Superior temporal gyrus (tissue), 1 donor: Measurements from ENCODE around the gene GEMIN4.

ENCODE experiments used
- DNase-seq: peaks from one replicate; pipeline ENCODE4 v3.0.0-alpha.2; 2016; ENCODE audit errors: extremely low spot score

The GEMIN4 gene

GRCh38 chr17:742147-742793 lies 9.8 kb downstream of the GEMIN4 start:
- DNase-seq = no peak

- DNase-seq = no peak
Observed at GRCh38 chr17:740240-741017, 11.6 kb downstream of the GEMIN4 start.

- no peak for DNase-seq
Observed at GRCh38 chr17:737561-738113, 14.4 kb downstream of the GEMIN4 start.

- DNase-seq = no peak
Observed at GRCh38 chr17:733743-734142, 18.3 kb downstream of the GEMIN4 start.

- peak; percentile 33 for DNase-seq
Observed at GRCh38 chr17:732902-733720, 19.0 kb downstream of the GEMIN4 start.

GRCh38 chr17:732067-732901 lies 19.8 kb downstream of the GEMIN4 start, which contains the start of gene TLCD3A:
Gene TLCD3A, plus strand, starts transcription at chr17:732596. Its CDS starts 52 bp downstream, at chr17:732648.
- DNase-seq = no peak

GRCh38 chr17:731644-732066 lies 20.4 kb downstream of the GEMIN4 start:
- DNase-seq = no peak

GRCh38 chr17:728911-729310 lies 23.2 kb downstream of the GEMIN4 start:
- no peak for DNase-seq

- no peak for DNase-seq
Observed at GRCh38 chr17:726271-726919, 25.7 kb downstream of the GEMIN4 start.

GRCh38 chr17:725746-726145 lies 26.3 kb downstream of the GEMIN4 start:
- no peak for DNase-seq

- DNase-seq = no peak
Observed at GRCh38 chr17:725084-725483, 27.0 kb downstream of the GEMIN4 start.

GRCh38 chr17:721540-721937 lies 30.5 kb downstream of the GEMIN4 start:
- no peak for DNase-seq

GRCh38 chr17:720706-721539 lies 31.1 kb downstream of the GEMIN4 start:
- DNase-seq = no peak

- no peak for DNase-seq
Observed at GRCh38 chr17:718075-718474, 34.0 kb downstream of the GEMIN4 start.

- no peak for DNase-seq
Observed at GRCh38 chr17:708132-708531, 43.9 kb downstream of the GEMIN4 start.

GRCh38 chr17:705863-706262 lies 46.2 kb downstream of the GEMIN4 start:
- DNase-seq = no peak

GRCh38 chr17:705011-705410 lies 47.1 kb downstream of the GEMIN4 start:
- DNase-seq = no peak

- no peak for DNase-seq
Observed at GRCh38 chr17:704111-704864, 47.8 kb downstream of the GEMIN4 start.
